Measurements from ENCODE around the gene IQCH. TPM values are rescaled to one million over a fixed set of nuclear protein-coding genes. Genes with fewer than 3 reads are reported as not detected.

IQCH gene
- total and polyA plus RNA-seq, 8 donors: 1.4 to 3.4 (median 2.8) TPM

GRCh38 chr15:67296684-67297083, 42.1 kb downstream of the IQCH start:
- intact Hi-C loops (cut with DNase I): no loop called here
- no peak overlapping the region for H3K4me3 ChIP-seq
- DNase-seq (no peak), ATAC-seq (no peak)
- no peaks in the 10 kb centered on the region for H3K36me3 ChIP-seq
- TF ChIP-seq CTCF (IDR thresholded peaks at IDR 0.05): no peak
- H3K9me3 ChIP-seq: no peaks in the 10 kb centered on the region
- no peaks in the 10 kb centered on the region for H3K27me3 ChIP-seq
- H3K27ac ChIP-seq: no peak overlapping the region
- no peaks in the 10 kb centered on the region for H3K4me1 ChIP-seq

- ATAC-seq: no peak
- Histone ChIP-seq H3K27me3 (no peaks in the 10 kb centered on the region), H3K4me1 (no peaks in the 10 kb centered on the region), H3K4me3 (no peak overlapping the region), H3K9me3 (no peaks in the 10 kb centered on the region), H3K36me3 (no peaks in the 10 kb centered on the region), H3K27ac (no peak overlapping the region)
- no peak for TF ChIP-seq CTCF (IDR thresholded peaks at IDR 0.05)
- intact Hi-C loops (cut with DNase I): loop anchor here in 1 of 2 donors (10.0 kb wide), 1 partner anchor 356 kb away; no protein-coding TSS in a partner anchor
- DNase-seq: no peak
These were observed 45.9 kb downstream of the IQCH start for GRCh38 chr15:67300266-67301025.

- peak in 1 of 2 donors; percentile 37 for TF ChIP-seq CTCF (IDR thresholded peaks at IDR 0.05)
- no peak overlapping the region for H3K27ac ChIP-seq
- peak in 1 of 4 donors; percentile 23 for DNase-seq
- no peaks in the 10 kb centered on the region for H3K36me3 ChIP-seq
- intact Hi-C loops (cut with DNase I): loop anchor here in 1 of 2 donors (10.0 kb wide), 1 partner anchor 359 kb away; no protein-coding TSS in a partner anchor
- peak; percentile 72 for ATAC-seq
- H3K4me1 ChIP-seq: no peaks in the 10 kb centered on the region
- no peaks in the 10 kb centered on the region for H3K27me3 ChIP-seq
- H3K9me3 ChIP-seq: no peaks in the 10 kb centered on the region
- H3K4me3 ChIP-seq: no peak overlapping the region
These were observed 49.1 kb downstream of the IQCH start for GRCh38 chr15:67303490-67304363.

- Histone ChIP-seq H3K4me3 (no peak overlapping the region), H3K9me3 (no peaks in the 10 kb centered on the region), H3K4me1 (no peaks in the 10 kb centered on the region), H3K27ac (no peak overlapping the region), H3K27me3 (no peaks in the 10 kb centered on the region), H3K36me3 (no peaks in the 10 kb centered on the region)
- ATAC-seq (no peak), DNase-seq (no peak)
- intact Hi-C loops (cut with DNase I): loop anchor here in 1 of 2 donors (10.0 kb wide), 1 partner anchor 360 kb away; no protein-coding TSS in a partner anchor
- TF ChIP-seq CTCF (IDR thresholded peaks at IDR 0.05): no peak
These were observed 50.2 kb downstream of the IQCH start for GRCh38 chr15:67304778-67305177.

GRCh38 chr15:67305506-67305905, 50.9 kb downstream of the IQCH start:
- H3K36me3 ChIP-seq: no peaks in the 10 kb centered on the region
- H3K9me3 ChIP-seq: no peaks in the 10 kb centered on the region
- H3K27me3 ChIP-seq: no peaks in the 10 kb centered on the region
- ATAC-seq (no peak), DNase-seq (no peak)
- no peak overlapping the region for H3K4me3 ChIP-seq
- intact Hi-C loops (cut with DNase I): loop anchor here in 1 of 2 donors (10.0 kb wide), 1 partner anchor 361 kb away; no protein-coding TSS in a partner anchor
- TF ChIP-seq CTCF (IDR thresholded peaks at IDR 0.05): no peak
- no peaks in the 10 kb centered on the region for H3K4me1 ChIP-seq
- no peak overlapping the region for H3K27ac ChIP-seq

Data from left lung (tissue), 10 donors.